B cell (primary cell): ENCODE measurements around the gene KCTD20. TPM values are rescaled to one million over a fixed set of nuclear protein-coding genes. Genes with fewer than 3 reads are reported as not detected.

ENCODE experiments used
- ATAC-seq: fragments of 200-7000 bp; cut with Tn5 transposase; one replicate; pipeline ENCODE4 v1.10.0; 2021; ENCODE audit warnings: low read depth, mild to moderate bottlenecking, moderate number of reproducible peaks, moderate library complexity
- CTCF ChIA-PET: fragments of 350-600 bp; sonication (Branson Sonifier 250); formaldehyde crosslinking; loops from one replicate; lab custom pipeline; 2021; ENCODE audit warnings: antibody characterized with exemption, inconsistent platforms; lab: Charles Lee
- POLR2A ChIA-PET: fragments of 350-600 bp; sonication (Branson Sonifier 250); formaldehyde crosslinking; loops from one replicate; lab custom pipeline; 2021; ENCODE audit warnings: antibody characterized with exemption; lab: Charles Lee
- DNase-seq: peaks from one replicate; pipeline ENCODE4 v3.0.0; 2013
- H2AFZ ChIP-seq: 2 replicates; pipeline ENCODE4 v1.6.1; 2012; ENCODE audit warnings: mild to moderate bottlenecking, low read depth, low read length; ENCODE audit not compliant: insufficient read depth, poor library complexity, severe bottlenecking
- H3K27ac ChIP-seq, 2 donors: 1 replicate in 1 of 2; 2 replicates in 1 of 2; pipeline ENCODE4 v1.5.1; 2012 to 2013; ENCODE audit warnings: low read length in 2 of 2, mild to moderate bottlenecking in 2 of 2, moderate library complexity in 1 of 2
- H3K27me3 ChIP-seq, 4 experiments: fragments of 200-600 bp in 1 of 4; sonication (generic) in 1 of 4; replicated peaks in 1 of 4; 1 replicate in 2 of 4; 2 replicates in 2 of 4; pipeline versions ENCODE4 v1.6.1 to v1.7.0; 2013 to 2016; ENCODE audit warnings: low read length in 3 of 4, mild to moderate bottlenecking in 2 of 4, mixed read lengths in 1 of 4, moderate library complexity in 1 of 4; ENCODE audit not compliant: insufficient read depth in 4 of 4, control insufficient read depth in 3 of 4; ENCODE audit errors: control extremely low read depth in 1 of 4
- H3K36me3 ChIP-seq, 2 experiments: replicated peaks in 1 of 2; 1 replicate in 1 of 2; 2 replicates in 1 of 2; pipeline versions ENCODE4 v1.6.1 to v1.7.1; 2013; ENCODE audit warnings: low read length in 1 of 2; ENCODE audit not compliant: insufficient read depth in 2 of 2, control insufficient read depth in 1 of 2; ENCODE audit errors: control extremely low read depth in 1 of 2, extremely low read depth in 1 of 2
- H3K4me1 ChIP-seq, 2 donors: fragments of 200-600 bp in 1 of 2; sonication (generic) in 1 of 2; 1 replicate in 1 of 2; 2 replicates in 1 of 2; pipeline versions ENCODE4 v1.5.1 to v1.6.1; 2013 to 2017; ENCODE audit warnings: low read length in 2 of 2; ENCODE audit not compliant: control insufficient read depth in 2 of 2, insufficient read depth in 2 of 2
- H3K4me2 ChIP-seq: replicated peaks from 2 replicates; pipeline ENCODE3; 2012; ENCODE audit warnings: mild to moderate bottlenecking, low read depth, low read length; ENCODE audit not compliant: poor library complexity, severe bottlenecking
- H3K4me3 ChIP-seq, 5 experiments: fragments of 200-600 bp in 1 of 5; sonication (generic) in 1 of 5; 1 replicate in 3 of 5; 2 replicates in 2 of 5; pipeline versions ENCODE4 v1.5.1 to v1.7.0; 2011 to 2016; ENCODE audit warnings: low read length in 4 of 5, mild to moderate bottlenecking in 4 of 5, low read depth in 2 of 5, control low read depth in 1 of 5, moderate library complexity in 1 of 5; ENCODE audit not compliant: insufficient read depth in 1 of 5; ENCODE audit errors: control extremely low read depth in 1 of 5, extremely low read depth in 1 of 5
- H3K79me2 ChIP-seq: fragments of 200-600 bp; sonication (generic); one replicate; pipeline ENCODE4 v1.6.0; 2016; ENCODE audit warnings: low read length; ENCODE audit not compliant: control insufficient read depth, insufficient read depth
- H3K9ac ChIP-seq: fragments of 200-600 bp; sonication (generic); 2 replicates; pipeline ENCODE4 v1.6.1; 2017; ENCODE audit warnings: mild to moderate bottlenecking, low read length, moderate library complexity
- H3K9me3 ChIP-seq, 3 donors: one replicate each; pipeline versions ENCODE4 v1.6.1 to v1.7.1; 2013; ENCODE audit warnings: low read length in 2 of 3; ENCODE audit not compliant: control insufficient read depth in 2 of 3, insufficient read depth in 1 of 3; ENCODE audit errors: control extremely low read depth in 1 of 3
- H4K20me1 ChIP-seq: 2 replicates; pipeline ENCODE4 v1.6.0; 2012; ENCODE audit warnings: mild to moderate bottlenecking, low read length; ENCODE audit not compliant: insufficient read depth, control insufficient read depth, poor library complexity, severe bottlenecking
- H3K27ac Mint-ChIP-seq: one replicate; pipeline ENCODE4 v1.8.0; 2021; ENCODE audit warnings: mixed read lengths
- H3K27me3 Mint-ChIP-seq: one replicate; pipeline ENCODE4 v1.8.0; 2021; ENCODE audit warnings: mixed read lengths
- H3K4me1 Mint-ChIP-seq: one replicate; pipeline ENCODE4 v1.8.0; 2021; ENCODE audit warnings: mixed read lengths
- H3K4me3 Mint-ChIP-seq: one replicate; pipeline ENCODE4 v1.8.0; 2021; ENCODE audit warnings: mixed read lengths
- H3K9me3 Mint-ChIP-seq: one replicate; pipeline ENCODE4 v1.8.0; 2022; ENCODE audit warnings: mixed read lengths; ENCODE audit not compliant: insufficient read depth
- EZH2 ChIP-seq: IDR thresholded peaks from 2 replicates; pipeline ENCODE4 v1.6.1; 2012; ENCODE audit warnings: borderline replicate concordance, low read depth, mild to moderate bottlenecking, moderate library complexity, low read length; ENCODE audit not compliant: insufficient read depth, poor library complexity, severe bottlenecking
- WGBS: methylation state at CpG from one replicate; pipeline ENCODE4 v1.1.5; 2013; ENCODE audit warnings: missing lambda C conversion rate; ENCODE audit not compliant: insufficient coverage; 5-methylcytosine and 5-hydroxymethylcytosine counted together
- intact Hi-C: fragments of 100-400 bp; cut with micrococcal nuclease; formaldehyde crosslinking; loops from one replicate; pipeline ENCODE4 v1.10.0; 2022
- polyA plus RNA-seq: library from polyadenylated mRNA; depleted of rRNA; stranded (reverse); fragments of >200 nt; gene quantifications from 2 replicates; pipeline ENCODE4 v1.2.3, GENCODE V29; 2012
- total RNA-seq, 2 donors: library from RNA; stranded (reverse); fragments of 120-200 nt in 1 of 2; gene quantifications; 1 replicate in 1 of 2; 2 replicates in 1 of 2; pipeline versions ENCODE4 v1.2.3 to v1.2.4, GENCODE V29; 2013 to 2022
- TF ChIP-seq, protein P1 (sequence below): fragments of 200-600 bp; IDR thresholded peaks from one replicate; pipeline ENCODE4 v1.8.0; 2022; ENCODE audit warnings: antibody characterized with exemption, mild to moderate bottlenecking

Gene KCTD20
- total and polyA plus RNA-seq, 2 donors (not counting 1 experiment from before 2014, with no cell fraction given), result 19.5 to 37.5 TPM

DNA sequence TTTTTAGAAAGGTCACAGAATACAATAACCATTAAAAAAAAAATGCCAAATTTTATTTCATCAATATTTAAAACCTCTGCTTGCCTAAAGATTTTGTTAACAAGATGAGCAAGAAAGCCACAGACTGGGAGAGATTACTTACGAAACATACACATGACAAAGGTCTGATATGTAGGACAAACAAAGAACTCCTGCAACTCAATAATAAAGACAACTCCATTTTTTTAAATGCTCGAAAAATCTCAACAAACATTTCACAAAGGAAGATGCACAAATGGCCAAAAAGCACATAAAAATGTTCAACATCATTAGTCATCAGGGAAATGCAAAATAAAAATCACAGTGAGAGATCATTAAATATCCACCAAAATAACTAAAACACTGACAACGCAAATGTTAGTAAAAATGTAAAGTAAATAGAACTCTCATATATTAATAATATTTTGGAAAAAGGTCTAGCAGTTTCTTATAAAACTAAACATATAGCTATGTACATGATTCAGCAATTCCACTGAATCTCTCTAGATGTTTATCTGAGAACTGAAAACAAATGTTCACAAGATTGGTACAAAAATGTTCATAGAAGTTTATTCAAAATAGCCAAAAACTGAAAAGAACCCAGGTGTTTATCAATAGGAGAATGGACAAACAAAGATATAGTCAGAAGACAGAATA lies 94.2 kb downstream of the KCTD20 start:
- Histone ChIP-seq H3K4me3 (no peak overlapping the region), H3K36me3 (peaks cover 9 to 73% of the 10 kb centered on the region in 2 experiments), H3K79me2 (peaks cover 90% of the 10 kb centered on the region), H3K9me3 (no peaks in the 10 kb centered on the region), H2AFZ (no peak overlapping the region), H3K4me2 (no peak overlapping the region), H3K9ac (no peak overlapping the region), H3K27me3 (no peaks in the 10 kb centered on the region), H3K27ac (no peak overlapping the region), H4K20me1 (peaks cover 30% of the 10 kb centered on the region), H3K4me1 (peaks cover 0 to 3% of the 10 kb centered on the region in 2 donors)
- no peaks in the 10 kb centered on the region for H3K27me3 Mint-ChIP-seq
- intact Hi-C loops, result no loop called here
- no peak for DNase-seq
- no peak for ATAC-seq
- WGBS, result 100% methylated on average over 1 of the region's 3 CpGs
- ChIA-PET POLR2A (no interaction called here), CTCF (no interaction called here)
- no peak overlapping the region for H3K4me3 Mint-ChIP-seq
- H3K9me3 Mint-ChIP-seq, result no peaks in the 10 kb centered on the region
- H3K4me1 Mint-ChIP-seq, result peaks cover 33% of the 10 kb centered on the region
- H3K27ac Mint-ChIP-seq, result no peak overlapping the region
- no peak for TF ChIP-seq EZH2
- TF ChIP-seq, protein P1, sequence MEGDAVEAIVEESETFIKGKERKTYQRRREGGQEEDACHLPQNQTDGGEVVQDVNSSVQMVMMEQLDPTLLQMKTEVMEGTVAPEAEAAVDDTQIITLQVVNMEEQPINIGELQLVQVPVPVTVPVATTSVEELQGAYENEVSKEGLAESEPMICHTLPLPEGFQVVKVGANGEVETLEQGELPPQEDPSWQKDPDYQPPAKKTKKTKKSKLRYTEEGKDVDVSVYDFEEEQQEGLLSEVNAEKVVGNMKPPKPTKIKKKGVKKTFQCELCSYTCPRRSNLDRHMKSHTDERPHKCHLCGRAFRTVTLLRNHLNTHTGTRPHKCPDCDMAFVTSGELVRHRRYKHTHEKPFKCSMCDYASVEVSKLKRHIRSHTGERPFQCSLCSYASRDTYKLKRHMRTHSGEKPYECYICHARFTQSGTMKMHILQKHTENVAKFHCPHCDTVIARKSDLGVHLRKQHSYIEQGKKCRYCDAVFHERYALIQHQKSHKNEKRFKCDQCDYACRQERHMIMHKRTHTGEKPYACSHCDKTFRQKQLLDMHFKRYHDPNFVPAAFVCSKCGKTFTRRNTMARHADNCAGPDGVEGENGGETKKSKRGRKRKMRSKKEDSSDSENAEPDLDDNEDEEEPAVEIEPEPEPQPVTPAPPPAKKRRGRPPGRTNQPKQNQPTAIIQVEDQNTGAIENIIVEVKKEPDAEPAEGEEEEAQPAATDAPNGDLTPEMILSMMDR, result no peak

DNA sequence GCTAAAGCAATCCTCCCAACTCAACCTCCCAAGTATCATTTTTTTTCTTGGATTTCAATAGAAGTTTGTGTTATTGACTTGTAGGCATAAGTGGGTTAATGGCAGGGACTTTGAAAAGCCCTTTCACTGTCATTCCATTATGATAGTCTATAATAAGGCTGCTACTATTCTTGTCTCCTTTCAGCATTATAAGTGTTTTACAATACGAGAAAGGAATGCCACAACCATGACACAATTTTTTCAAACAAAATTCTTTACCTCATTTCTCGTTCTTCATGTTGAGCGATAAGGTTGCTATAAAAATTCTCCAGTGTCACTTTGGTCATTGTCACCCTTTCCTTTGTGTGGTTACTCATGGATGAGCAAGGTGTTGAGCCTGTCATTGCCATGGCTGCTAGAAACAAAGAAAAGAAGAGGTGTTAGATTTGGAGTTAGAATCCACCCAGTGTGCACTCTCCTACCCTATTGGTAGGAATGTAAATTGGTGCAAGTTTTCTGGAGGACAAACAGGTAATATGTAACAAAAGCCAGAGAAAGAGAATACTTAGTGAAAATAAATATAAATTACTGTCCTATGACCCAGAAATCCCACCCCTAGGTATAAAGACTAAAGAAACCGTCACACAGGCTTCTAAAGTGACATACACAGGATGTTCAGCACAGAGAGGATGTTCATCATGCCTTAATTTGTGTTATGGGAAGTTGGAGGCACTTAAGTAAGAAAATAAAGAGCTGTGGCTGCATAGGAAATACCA lies 97.2 kb downstream of the KCTD20 start:
- ChIA-PET POLR2A (no interaction called here), CTCF (no interaction called here)
- Histone ChIP-seq H4K20me1 (peaks cover 8% of the 10 kb centered on the region), H3K9ac (no peak overlapping the region), H3K4me2 (no peak overlapping the region), H3K27me3 (no peaks in the 10 kb centered on the region), H3K4me1 (peaks cover 22% of the 10 kb centered on the region in 2 donors), H3K9me3 (no peaks in the 10 kb centered on the region), H3K36me3 (peaks cover 9 to 50% of the 10 kb centered on the region in 2 experiments), H3K4me3 (no peak overlapping the region), H3K27ac (no peak overlapping the region), H3K79me2 (peaks cover 91% of the 10 kb centered on the region), H2AFZ (no peak overlapping the region)
- intact Hi-C loops, result no loop called here
- Mint-ChIP-seq H3K4me1 (peaks cover 41% of the 10 kb centered on the region), H3K27ac (no peak overlapping the region), H3K4me3 (no peak overlapping the region), H3K27me3 (no peaks in the 10 kb centered on the region), H3K9me3 (no peaks in the 10 kb centered on the region)
- no peak for ATAC-seq
- TF ChIP-seq, protein P1, result no peak
- no peak for TF ChIP-seq EZH2
- no peak for DNase-seq
- WGBS, result no CpG with 5 or more reads among the region's 4 CpGs
